Subcutaneous adipose tissue (tissue), 4 donors: Measurements from ENCODE around the gene OTC. TPM values are rescaled to one million over a fixed set of nuclear protein-coding genes. Genes with fewer than 3 reads are reported as not detected.

Experiments used
- total RNA-seq, 4 donors: library from RNA; depleted of rRNA; stranded (reverse); fragments of >200 nt; gene quantifications; one replicate each; pipeline ENCODE4 v1.1.0, GENCODE V29; 2016
- TF ChIP-seq, protein P1 (sequence below): fragments of 450-650 bp; IDR thresholded peaks from one replicate; pipeline ENCODE4 v1.5.1; 2016; ENCODE audit warnings: low read depth, mild to moderate bottlenecking, control low read depth, antibody characterized with exemption, moderate library complexity

OTC gene
- total RNA-seq, 4 donors from 2014 or later, result 2.1 TPM; not detected in 3

DNA sequence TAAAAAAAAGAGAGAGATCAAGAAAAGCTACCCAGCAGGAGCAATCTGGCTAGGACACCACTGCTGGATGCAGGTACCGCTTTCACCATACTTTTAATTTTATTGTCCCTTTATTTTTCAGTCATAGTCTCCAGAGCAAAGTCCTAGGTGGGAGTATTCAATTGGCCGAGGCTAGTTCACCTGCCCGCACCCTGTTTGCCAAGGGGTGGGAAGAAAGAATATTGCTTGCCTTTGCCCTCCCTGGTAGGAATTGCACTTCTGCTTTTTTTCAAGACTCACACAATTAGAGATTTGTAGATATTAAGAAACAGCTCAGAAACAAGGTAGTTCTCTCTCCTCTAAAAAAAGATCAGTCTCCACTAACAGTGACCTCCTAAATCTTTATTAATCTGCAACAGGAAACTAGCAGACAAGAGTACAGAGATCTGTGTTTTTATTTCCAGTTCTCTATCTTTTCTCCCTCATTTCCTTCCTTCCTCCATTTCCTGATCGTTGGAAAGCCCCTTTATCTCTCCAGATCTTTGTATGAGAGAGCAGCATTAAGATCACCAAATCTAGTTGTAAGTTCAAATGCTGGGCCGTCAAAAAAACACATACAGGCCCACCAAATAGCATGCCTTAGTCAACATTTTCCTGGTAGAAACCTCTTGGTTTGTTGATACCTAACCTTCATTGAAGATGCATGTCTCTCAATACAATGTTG is 15.7 kb upstream of the OTC start:
- TF ChIP-seq, protein P1, sequence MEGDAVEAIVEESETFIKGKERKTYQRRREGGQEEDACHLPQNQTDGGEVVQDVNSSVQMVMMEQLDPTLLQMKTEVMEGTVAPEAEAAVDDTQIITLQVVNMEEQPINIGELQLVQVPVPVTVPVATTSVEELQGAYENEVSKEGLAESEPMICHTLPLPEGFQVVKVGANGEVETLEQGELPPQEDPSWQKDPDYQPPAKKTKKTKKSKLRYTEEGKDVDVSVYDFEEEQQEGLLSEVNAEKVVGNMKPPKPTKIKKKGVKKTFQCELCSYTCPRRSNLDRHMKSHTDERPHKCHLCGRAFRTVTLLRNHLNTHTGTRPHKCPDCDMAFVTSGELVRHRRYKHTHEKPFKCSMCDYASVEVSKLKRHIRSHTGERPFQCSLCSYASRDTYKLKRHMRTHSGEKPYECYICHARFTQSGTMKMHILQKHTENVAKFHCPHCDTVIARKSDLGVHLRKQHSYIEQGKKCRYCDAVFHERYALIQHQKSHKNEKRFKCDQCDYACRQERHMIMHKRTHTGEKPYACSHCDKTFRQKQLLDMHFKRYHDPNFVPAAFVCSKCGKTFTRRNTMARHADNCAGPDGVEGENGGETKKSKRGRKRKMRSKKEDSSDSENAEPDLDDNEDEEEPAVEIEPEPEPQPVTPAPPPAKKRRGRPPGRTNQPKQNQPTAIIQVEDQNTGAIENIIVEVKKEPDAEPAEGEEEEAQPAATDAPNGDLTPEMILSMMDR, result no peak

DNA sequence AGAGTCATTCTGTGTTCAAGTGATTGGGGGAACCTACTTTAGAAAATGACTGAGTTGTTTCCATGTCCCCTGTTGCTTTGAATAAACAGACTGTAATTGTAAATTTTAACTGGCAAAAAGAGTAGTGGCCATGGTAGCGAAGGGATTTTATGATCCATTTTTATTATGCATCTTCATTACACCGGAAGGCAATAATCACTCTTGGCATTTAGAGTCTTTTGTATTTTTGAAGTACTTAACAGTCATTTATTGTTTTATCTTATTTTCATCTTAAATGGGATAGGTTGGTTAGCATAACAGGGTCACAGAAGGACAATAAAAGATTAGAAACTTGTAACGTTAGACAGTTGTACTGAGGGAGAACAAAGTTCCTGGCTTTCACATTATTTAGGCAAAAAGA is 11.0 kb upstream of the OTC start:
- TF ChIP-seq, protein P1, result no peak

DNA sequence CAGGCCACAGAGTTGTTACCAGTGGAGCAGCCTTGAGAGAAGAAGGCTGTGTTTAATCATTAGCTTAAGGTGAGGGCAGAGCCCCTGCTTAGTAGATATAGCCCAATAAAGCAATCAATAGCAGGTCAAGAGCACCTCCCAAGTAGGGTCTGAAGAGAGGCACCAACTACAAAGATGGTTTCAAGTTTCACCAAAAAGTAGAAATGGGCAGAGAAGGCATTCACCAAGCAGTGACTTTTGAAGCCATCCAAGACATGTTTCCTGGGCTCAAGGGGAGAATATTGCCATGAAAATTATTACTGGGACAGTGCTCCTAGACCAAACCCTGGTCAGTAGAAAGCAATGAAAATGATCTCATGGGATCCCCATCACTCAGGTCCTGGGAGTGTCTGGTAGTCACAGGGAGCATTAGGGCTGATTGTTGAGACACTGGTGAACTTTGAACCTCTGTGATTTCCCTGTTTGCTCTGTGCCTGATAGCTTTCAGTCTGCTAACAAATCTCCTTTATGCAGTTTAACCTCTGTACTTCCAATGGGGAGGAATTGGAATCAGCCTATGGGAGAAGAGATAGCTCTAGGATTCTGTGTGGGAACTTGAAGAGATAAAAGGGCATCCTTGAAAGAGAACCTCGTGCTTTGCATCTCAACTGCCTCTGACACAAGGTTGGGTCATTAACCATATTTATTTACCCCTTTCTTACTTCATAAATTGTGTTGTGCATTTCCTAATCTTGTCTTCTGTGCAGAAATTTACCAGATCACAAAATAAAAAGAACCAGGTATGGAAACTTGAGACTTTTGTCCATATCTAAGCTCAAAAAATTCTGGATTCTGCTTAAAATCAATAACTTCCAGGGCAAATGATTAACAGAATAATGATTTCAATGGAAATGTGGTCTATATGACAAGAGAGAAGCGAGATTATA is 9.3 kb upstream of the OTC start:
- TF ChIP-seq, protein P1, result no peak

DNA sequence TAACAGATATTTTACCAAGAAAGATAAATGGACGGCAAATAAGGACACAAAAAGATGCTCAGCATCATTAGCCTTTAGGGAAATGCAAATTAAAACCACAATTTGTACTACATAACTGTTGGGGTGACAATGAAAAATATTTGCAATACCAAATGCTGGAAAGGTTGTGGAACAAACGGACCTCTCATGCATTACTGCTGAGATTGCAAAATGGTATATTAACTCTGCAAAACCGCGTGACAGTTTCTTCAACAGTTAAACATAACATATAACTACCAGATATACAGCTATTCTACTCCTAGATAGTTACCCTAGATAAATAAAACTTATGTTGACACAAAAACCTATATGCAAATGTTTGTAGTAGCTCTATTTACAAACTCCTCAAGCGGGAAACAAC is 6.3 kb upstream of the OTC start:
- TF ChIP-seq, protein P1, result no peak

DNA sequence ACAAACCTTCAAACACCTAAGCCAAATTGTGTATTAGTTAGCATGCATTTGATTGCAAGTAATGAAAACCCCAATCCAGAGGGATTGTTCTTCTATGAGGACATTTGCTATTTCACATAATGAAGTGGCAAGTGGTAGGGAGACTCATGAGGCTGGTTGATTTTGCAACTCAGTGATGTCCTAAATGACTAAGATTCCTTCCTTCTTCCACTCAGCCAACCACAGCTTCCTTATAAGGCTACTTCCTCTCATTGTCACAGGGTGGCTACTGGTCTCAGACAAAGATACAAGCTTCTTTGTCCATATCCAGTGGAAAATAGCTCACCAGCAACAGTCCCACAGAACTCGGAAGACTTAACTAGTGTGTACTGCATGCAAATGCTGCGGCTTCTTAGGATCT is 5.3 kb upstream of the OTC start:
- TF ChIP-seq, protein P1, result no peak

DNA sequence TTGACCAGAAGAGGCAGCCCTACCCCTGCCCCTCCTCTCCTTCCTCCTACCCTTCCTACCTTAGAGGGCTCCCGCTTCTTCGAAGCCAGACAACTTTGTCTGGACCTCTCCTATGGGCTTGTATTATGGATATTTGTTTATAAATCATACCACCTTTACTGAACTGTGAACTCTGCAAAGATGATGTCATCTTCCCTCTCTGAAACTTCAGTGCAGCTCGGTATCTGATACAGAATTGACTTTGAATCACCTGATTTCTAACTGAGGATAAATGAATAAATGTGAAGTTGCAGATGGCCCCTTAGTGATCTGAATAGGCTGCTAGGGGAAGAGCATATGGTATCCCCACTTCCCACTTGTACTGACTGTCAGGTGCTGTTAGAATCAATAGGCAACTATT is 1.1 kb upstream of the OTC start:
- TF ChIP-seq, protein P1, result no peak

DNA sequence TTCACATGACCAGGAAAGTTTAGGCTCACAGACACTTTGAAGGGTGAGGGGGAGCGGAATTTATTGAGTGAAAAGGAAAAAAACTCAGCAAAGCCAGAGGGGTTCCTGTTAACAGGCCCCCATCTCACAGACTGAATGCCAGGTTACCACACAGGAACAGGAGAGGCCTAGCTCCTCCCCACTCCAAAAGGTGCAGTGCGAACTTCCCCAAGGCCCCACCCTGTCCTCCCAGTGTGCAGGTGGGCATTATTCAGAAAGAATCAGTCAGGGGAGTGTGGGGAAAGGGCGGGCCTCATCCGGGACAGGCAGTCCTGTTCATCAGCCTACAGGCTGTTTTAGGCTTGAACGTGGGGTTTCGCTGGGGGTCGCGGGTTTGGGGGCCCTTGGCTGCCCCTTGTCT is 4.0 kb downstream of the OTC start:
- TF ChIP-seq, protein P1, result no peak
